HG03097 (cell line): ENCODE data around the gene BACE1-AS.

ENCODE experiments used
- ATAC-seq: cut with Tn5 transposase; IDR thresholded peaks from one replicate; pipeline ENCODE4 v1.9.1; 2021; ENCODE audit not compliant: unreplicated experiment, low FRiP score

BACE1-AS gene

GRCh38 chr11:117287668-117288067 is 3.5 kb upstream of the BACE1-AS start:
- ATAC-seq, result no peak

GRCh38 chr11:117289795-117290194 is 1.4 kb upstream of the BACE1-AS start:
- no peak for ATAC-seq

- no peak for ATAC-seq
Observed at GRCh38 chr11:117292616-117293015, 1.5 kb downstream of the BACE1-AS start.

- ATAC-seq, result no peak
Observed at GRCh38 chr11:117295438-117296137, 4.4 kb downstream of the BACE1-AS start.

- ATAC-seq, result no peak
Observed at GRCh38 chr11:117296881-117297280, 5.7 kb downstream of the BACE1-AS start.

- ATAC-seq, result no peak
Observed at GRCh38 chr11:117298195-117298594, 7.0 kb downstream of the BACE1-AS start.

- no peak for ATAC-seq
Observed at GRCh38 chr11:117299351-117300282, 8.5 kb downstream of the BACE1-AS start.

GRCh38 chr11:117300283-117300663 is 9.1 kb downstream of the BACE1-AS start:
- ATAC-seq, result no peak

GRCh38 chr11:117300773-117301172 is 9.6 kb downstream of the BACE1-AS start:
- ATAC-seq, result no peak

- ATAC-seq, result no peak
Observed at GRCh38 chr11:117302228-117302627, 11.1 kb downstream of the BACE1-AS start.

- no peak for ATAC-seq
Observed at GRCh38 chr11:117303101-117303500, 12.0 kb downstream of the BACE1-AS start.

- ATAC-seq, result no peak
Observed at GRCh38 chr11:117303646-117304315, 12.6 kb downstream of the BACE1-AS start.

GRCh38 chr11:117305145-117305544 is 14.0 kb downstream of the BACE1-AS start:
- no peak for ATAC-seq

GRCh38 chr11:117309310-117309709 is 18.2 kb downstream of the BACE1-AS start:
- ATAC-seq, result no peak

- ATAC-seq, result no peak
Observed at GRCh38 chr11:117313091-117313490, 21.9 kb downstream of the BACE1-AS start.

- no peak for ATAC-seq
Observed at GRCh38 chr11:117313828-117314768, 23.0 kb downstream of the BACE1-AS start.

GRCh38 chr11:117314840-117315239 is 23.7 kb downstream of the BACE1-AS start:
- no peak for ATAC-seq

GRCh38 chr11:117315285-117316196 is 24.4 kb downstream of the BACE1-AS start:
- ATAC-seq, result no peak
